GM21529 (cell line): ENCODE results near the gene MATR3.
"Not testable (repeated sequence)": the region's sequence is repeated elsewhere in the genome, so short reads cannot be mapped to it uniquely, and the experiment has no call there.

ENCODE experiments used
- ATAC-seq: cut with Tn5 transposase; IDR thresholded peaks from one replicate; pipeline ENCODE4 v1.9.1; 2021; ENCODE audit not compliant: unreplicated experiment

Gene MATR3

GRCh38 chr5:139345442-139345841 lies 51.9 kb downstream of the MATR3 start:
- not testable (repeated sequence) for ATAC-seq

- ATAC-seq = not testable (repeated sequence)
These were observed 54.3 kb downstream of the MATR3 start for GRCh38 chr5:139347863-139348262.

- no peak for ATAC-seq
These were observed 60.6 kb downstream of the MATR3 start for GRCh38 chr5:139354186-139354585.

GRCh38 chr5:139355900-139356299 lies 62.4 kb downstream of the MATR3 start:
- ATAC-seq = not testable (repeated sequence)

GRCh38 chr5:139358064-139358463 lies 64.5 kb downstream of the MATR3 start:
- ATAC-seq = no peak

- no peak for ATAC-seq
These were observed 66.8 kb downstream of the MATR3 start for GRCh38 chr5:139360384-139360783.

GRCh38 chr5:139361835-139362429 lies 68.4 kb downstream of the MATR3 start:
- ATAC-seq = no peak

- ATAC-seq = no peak
These were observed 70.4 kb downstream of the MATR3 start for GRCh38 chr5:139363937-139364336.

GRCh38 chr5:139364466-139364865 lies 70.9 kb downstream of the MATR3 start:
- no peak for ATAC-seq

- ATAC-seq = no peak
These were observed 75.1 kb downstream of the MATR3 start for GRCh38 chr5:139368613-139369012.

- no peak for ATAC-seq
These were observed 75.6 kb downstream of the MATR3 start for GRCh38 chr5:139369181-139369580.

GRCh38 chr5:139371482-139372435 lies 78.2 kb downstream of the MATR3 start:
- ATAC-seq = no peak

GRCh38 chr5:139374909-139375308 lies 81.4 kb downstream of the MATR3 start:
- ATAC-seq = no peak

GRCh38 chr5:139376364-139376763 lies 82.8 kb downstream of the MATR3 start:
- no peak for ATAC-seq

- no peak for ATAC-seq
These were observed 83.7 kb downstream of the MATR3 start for GRCh38 chr5:139377226-139377625.

- ATAC-seq = no peak
These were observed 84.7 kb downstream of the MATR3 start for GRCh38 chr5:139378101-139378825.

- no peak for ATAC-seq
These were observed 85.4 kb downstream of the MATR3 start for GRCh38 chr5:139378941-139379361.

GRCh38 chr5:139379626-139380449 lies 86.3 kb downstream of the MATR3 start:
- ATAC-seq = no peak
